SU-DHL-6 (cell line): ENCODE results near the gene KIF17.

Source experiments
- H2AFZ ChIP-seq: fragments of 200-600 bp; sonication (generic); 2 replicates; pipeline ENCODE4 v1.6.1; 2014; ENCODE audit warnings: low read depth, mild to moderate bottlenecking, moderate library complexity, mixed read lengths, antibody characterized with exemption, low read length; ENCODE audit not compliant: severe bottlenecking
- H3F3A ChIP-seq: fragments of 200-600 bp; shearing (Covaris generic); 2 replicates; pipeline ENCODE4 v1.6.0; 2016; ENCODE audit warnings: antibody characterized with exemption, mild to moderate bottlenecking; ENCODE audit not compliant: insufficient read depth
- H3K27ac ChIP-seq: fragments of 200-600 bp; sonication (generic); 2 replicates; pipeline ENCODE4 v1.5.1; 2016; ENCODE audit warnings: low read depth, mild to moderate bottlenecking, low read length, moderate library complexity, mixed read lengths
- H3K27me3 ChIP-seq: fragments of 200-600 bp; sonication (generic), shearing (Covaris generic); 2 replicates; pipeline ENCODE4 v1.6.0; 2014; ENCODE audit warnings: mild to moderate bottlenecking, low read length
- H3K36me3 ChIP-seq: fragments of 200-600 bp; sonication (generic); 2 replicates; pipeline ENCODE4 v1.6.1; 2014; ENCODE audit warnings: mild to moderate bottlenecking, low read length, mixed read lengths
- H3K4me2 ChIP-seq: fragments of 300-600, 200-600 bp; shearing (Covaris generic), sonication (generic); 2 replicates; pipeline ENCODE4 v1.6.0; 2014; ENCODE audit warnings: low read length, low read depth, mild to moderate bottlenecking; ENCODE audit not compliant: poor library complexity, severe bottlenecking
- H3K4me3 ChIP-seq: fragments of 200-600 bp; sonication (generic); 2 replicates; pipeline ENCODE4 v1.5.1; 2014; ENCODE audit warnings: antibody characterized with exemption, low read length, mild to moderate bottlenecking, mixed read lengths; ENCODE audit not compliant: insufficient read depth, poor library complexity, severe bottlenecking
- H3K79me2 ChIP-seq: fragments of 200-600 bp; sonication (generic); 2 replicates; pipeline ENCODE4 v1.6.1; 2014; ENCODE audit warnings: mild to moderate bottlenecking, low read length, moderate library complexity; ENCODE audit not compliant: insufficient read depth
- H3K9ac ChIP-seq: fragments of 200-600 bp; sonication (generic); 2 replicates; pipeline ENCODE4 v1.7.0; 2014; ENCODE audit warnings: mild to moderate bottlenecking, low read length
- H3K9me2 ChIP-seq: fragments of 200-600 bp; sonication (generic); replicated peaks from 2 replicates; pipeline ENCODE4 v1.6.1; 2014; ENCODE audit warnings: low read length; ENCODE audit not compliant: insufficient read depth
- H3K9me3 ChIP-seq: fragments of 200-600 bp; sonication (generic); 2 replicates; pipeline ENCODE4 v1.6.1; 2014; ENCODE audit warnings: low read length, mixed read lengths; ENCODE audit not compliant: insufficient read depth
- H4K20me1 ChIP-seq: fragments of 200-600 bp; sonication (generic); 2 replicates; pipeline ENCODE4 v1.6.1; 2014; ENCODE audit warnings: low read depth, mild to moderate bottlenecking, antibody characterized with exemption, low read length, moderate library complexity, mixed read lengths
- EZH2phosphoT487 ChIP-seq: fragments of 200-600 bp; sonication (generic), shearing (Covaris generic); conservative IDR thresholded peaks from 2 replicates; pipeline ENCODE4 v1.6.1; 2018; ENCODE audit warnings: mild to moderate bottlenecking, antibody characterized with exemption, low read length, moderate library complexity, mixed read lengths
- TF ChIP-seq, protein P1 (sequence below): fragments of 200-600 bp; sonication (generic); IDR thresholded peaks from one replicate; pipeline ENCODE4 v1.5.1; 2017; ENCODE audit warnings: antibody characterized with exemption, mild to moderate bottlenecking, low read length, moderate library complexity; ENCODE audit not compliant: insufficient read depth, poor library complexity, severe bottlenecking

KIF17 gene

DNA sequence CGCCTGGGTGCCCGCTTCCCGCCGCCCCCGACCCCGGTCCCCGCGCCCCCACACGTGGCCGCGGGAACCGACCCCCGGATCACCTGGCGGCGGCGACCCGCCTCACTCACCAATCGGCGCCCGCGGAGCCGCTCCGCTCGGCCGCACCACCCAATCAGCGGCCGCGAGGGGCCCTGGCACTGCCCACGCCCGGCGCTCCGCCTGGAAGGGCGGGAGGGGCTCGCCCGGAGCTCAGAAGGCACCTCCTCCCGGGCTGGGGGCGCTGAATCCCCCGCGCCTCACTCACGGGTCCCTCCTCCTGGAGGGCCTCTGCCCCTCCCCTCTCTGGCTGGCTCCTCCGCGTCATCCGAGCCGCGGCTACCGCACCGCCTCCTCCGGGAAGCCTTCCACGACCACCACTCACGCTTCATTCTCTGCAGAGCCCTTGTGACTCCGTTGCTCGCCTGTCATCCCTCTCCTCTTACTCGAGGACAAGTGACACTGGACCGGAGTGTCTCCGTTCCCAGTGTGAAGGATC, 14.3 kb upstream of the KIF17 start:
- Histone ChIP-seq H3K9me3 (no peaks in the 10 kb centered on the region), H2AFZ (peak overlapping the region; percentile 69), H3K79me2 (no peaks in the 10 kb centered on the region), H3K4me2 (peak overlapping the region; percentile 70), H3K9me2 (no peaks in the 10 kb centered on the region), H3K4me3 (peak overlapping the region; percentile 54), H4K20me1 (no peaks in the 10 kb centered on the region), H3K36me3 (no peaks in the 10 kb centered on the region), H3K27me3 (no peaks in the 10 kb centered on the region), H3F3A (peaks cover 14% of the 10 kb centered on the region), H3K9ac (peak overlapping the region; percentile 49), H3K27ac (no peak overlapping the region)
- TF ChIP-seq EZH2phosphoT487 = no peak
- TF ChIP-seq, protein P1, sequence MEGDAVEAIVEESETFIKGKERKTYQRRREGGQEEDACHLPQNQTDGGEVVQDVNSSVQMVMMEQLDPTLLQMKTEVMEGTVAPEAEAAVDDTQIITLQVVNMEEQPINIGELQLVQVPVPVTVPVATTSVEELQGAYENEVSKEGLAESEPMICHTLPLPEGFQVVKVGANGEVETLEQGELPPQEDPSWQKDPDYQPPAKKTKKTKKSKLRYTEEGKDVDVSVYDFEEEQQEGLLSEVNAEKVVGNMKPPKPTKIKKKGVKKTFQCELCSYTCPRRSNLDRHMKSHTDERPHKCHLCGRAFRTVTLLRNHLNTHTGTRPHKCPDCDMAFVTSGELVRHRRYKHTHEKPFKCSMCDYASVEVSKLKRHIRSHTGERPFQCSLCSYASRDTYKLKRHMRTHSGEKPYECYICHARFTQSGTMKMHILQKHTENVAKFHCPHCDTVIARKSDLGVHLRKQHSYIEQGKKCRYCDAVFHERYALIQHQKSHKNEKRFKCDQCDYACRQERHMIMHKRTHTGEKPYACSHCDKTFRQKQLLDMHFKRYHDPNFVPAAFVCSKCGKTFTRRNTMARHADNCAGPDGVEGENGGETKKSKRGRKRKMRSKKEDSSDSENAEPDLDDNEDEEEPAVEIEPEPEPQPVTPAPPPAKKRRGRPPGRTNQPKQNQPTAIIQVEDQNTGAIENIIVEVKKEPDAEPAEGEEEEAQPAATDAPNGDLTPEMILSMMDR = peak; percentile 5

DNA sequence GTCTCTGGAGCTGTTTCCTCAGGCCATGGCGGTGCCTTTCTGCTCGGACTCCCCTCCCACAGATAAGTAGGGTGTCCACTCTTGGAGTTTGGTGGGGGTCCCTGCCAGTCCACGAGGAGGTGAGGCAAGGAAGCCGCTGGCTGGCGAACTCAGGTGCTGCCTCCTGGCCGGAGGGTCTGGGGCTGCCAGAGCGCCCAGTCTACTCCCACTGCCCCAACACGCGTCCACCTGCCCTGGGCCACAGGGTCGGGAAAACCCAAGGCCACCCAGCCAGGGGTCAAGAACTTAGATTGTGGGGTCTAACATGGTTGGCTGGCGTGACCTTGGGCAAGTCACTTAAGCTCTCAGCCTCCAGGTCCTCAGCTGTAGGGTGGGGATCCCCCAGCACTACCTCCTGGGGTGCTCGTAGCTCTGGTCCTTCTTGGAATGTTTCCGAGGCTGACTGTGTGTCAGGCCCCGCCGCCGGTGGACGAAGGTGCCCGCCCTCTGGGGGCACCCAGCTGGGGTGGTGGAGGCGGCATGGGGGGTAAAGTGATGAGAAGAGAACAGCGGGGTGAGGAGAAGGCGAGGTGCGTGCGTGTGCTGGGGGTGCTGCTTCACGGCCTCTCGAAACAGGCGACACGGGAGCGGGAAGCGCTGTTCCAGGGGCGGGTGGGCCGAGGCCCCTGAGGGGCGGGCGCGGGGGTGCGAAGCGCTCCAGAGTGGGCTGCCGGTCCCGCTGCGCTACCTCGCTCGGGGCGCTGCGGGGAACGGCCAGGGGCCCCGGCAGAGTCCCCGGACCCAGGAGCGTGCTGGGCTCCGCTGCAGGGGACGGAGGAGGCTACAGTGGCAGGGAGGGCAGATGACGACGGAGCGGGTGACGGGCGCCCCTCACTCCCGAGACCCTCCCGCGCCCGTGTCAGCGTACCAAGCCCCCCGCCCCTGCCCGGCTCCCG, 13.5 kb upstream of the KIF17 start:
- H3K36me3 ChIP-seq = no peaks in the 10 kb centered on the region
- H3K4me2 ChIP-seq = peak overlapping the region; percentile 70
- no peaks in the 10 kb centered on the region for H3K9me3 ChIP-seq
- H3K27ac ChIP-seq = no peak overlapping the region
- no peaks in the 10 kb centered on the region for H3K27me3 ChIP-seq
- TF ChIP-seq, protein P1 = no peak
- no peak for TF ChIP-seq EZH2phosphoT487
- H3K9ac ChIP-seq = peak overlapping the region; percentile 49
- no peaks in the 10 kb centered on the region for H4K20me1 ChIP-seq
- H3K4me3 ChIP-seq = peak overlapping the region; percentile 54
- no peaks in the 10 kb centered on the region for H3K79me2 ChIP-seq
- no peaks in the 10 kb centered on the region for H3K9me2 ChIP-seq
- peaks cover 14% of the 10 kb centered on the region for H3F3A ChIP-seq
- peak overlapping the region; percentile 69 for H2AFZ ChIP-seq

DNA sequence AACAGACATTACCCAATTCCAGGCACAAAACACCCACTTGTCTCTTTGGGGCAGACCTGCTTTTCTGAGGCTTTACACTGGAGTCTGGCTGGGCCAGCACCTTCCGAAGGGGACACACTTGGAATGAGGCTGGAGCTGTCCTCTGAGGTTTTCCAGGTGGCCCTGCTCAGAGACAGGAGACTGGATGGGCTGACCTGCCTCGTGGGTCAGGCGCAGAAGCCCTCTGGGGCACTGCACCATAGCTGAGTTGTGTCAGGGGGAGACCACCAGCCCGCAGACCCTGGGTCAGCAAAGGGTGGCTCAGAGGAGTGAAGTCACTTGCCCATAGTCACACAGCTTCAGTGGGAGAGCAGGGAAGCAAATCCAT, 12.9 kb upstream of the KIF17 start:
- Histone ChIP-seq H3F3A (peaks cover 14% of the 10 kb centered on the region), H3K9me2 (no peaks in the 10 kb centered on the region), H3K36me3 (no peaks in the 10 kb centered on the region), H2AFZ (no peak overlapping the region), H3K27ac (no peak overlapping the region), H3K4me3 (no peak overlapping the region), H3K27me3 (no peaks in the 10 kb centered on the region), H3K9me3 (no peaks in the 10 kb centered on the region), H3K9ac (no peak overlapping the region), H3K4me2 (peak overlapping the region; percentile 70), H4K20me1 (no peaks in the 10 kb centered on the region), H3K79me2 (no peaks in the 10 kb centered on the region)
- TF ChIP-seq, protein P1 = no peak
- TF ChIP-seq EZH2phosphoT487 = no peak
